ENCODE data around the gene CDT1.

CDT1 gene

DNA sequence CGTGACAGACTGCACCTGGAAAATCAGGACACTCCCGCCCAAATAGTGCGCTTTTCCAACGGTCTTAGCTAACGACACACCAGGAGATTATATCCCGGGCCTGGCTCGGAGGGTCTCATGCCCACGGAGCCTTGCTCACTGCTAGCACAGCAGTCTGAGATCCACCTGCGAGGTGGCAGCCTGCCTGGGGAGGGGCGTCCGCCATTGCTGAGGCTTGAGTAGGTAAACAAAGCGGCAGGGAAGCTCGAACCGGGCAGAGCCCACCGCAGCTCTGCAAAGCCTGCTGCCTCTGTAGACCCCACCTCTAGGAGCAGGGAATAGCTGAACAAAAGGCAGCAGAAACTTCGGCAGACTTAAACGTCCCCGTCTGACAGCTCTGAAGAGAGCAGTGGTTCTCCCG, 48.0 kb downstream of the CDT1 start:
- peaks cover 0 to 5% of the 10 kb centered on the region in 2 donors for H3K36me3 ChIP-seq (ENCODE audit: control insufficient read depth in 2 of 2, insufficient read depth in 2 of 2, low read length in 2 of 2)
- H3K27me3 ChIP-seq (ENCODE audit: control insufficient read depth in 1 of 2, insufficient read depth in 2 of 2, low read length in 2 of 2): no peaks in the 10 kb centered on the region
- no peak overlapping the region for H3K9ac ChIP-seq (ENCODE audit: low read length in 2 of 2)
- no peaks in the 10 kb centered on the region for H3K9me3 ChIP-seq (ENCODE audit: control insufficient read depth in 2 of 2, low read length in 2 of 2)
- H3K4me3 ChIP-seq (ENCODE audit: low read length in 2 of 2): no peak overlapping the region
- no peak overlapping the region for H3K27ac ChIP-seq (ENCODE audit: low read length)
- H3K4me1 ChIP-seq (ENCODE audit: control insufficient read depth, insufficient read depth, low read length): peaks cover 12% of the 10 kb centered on the region

DNA sequence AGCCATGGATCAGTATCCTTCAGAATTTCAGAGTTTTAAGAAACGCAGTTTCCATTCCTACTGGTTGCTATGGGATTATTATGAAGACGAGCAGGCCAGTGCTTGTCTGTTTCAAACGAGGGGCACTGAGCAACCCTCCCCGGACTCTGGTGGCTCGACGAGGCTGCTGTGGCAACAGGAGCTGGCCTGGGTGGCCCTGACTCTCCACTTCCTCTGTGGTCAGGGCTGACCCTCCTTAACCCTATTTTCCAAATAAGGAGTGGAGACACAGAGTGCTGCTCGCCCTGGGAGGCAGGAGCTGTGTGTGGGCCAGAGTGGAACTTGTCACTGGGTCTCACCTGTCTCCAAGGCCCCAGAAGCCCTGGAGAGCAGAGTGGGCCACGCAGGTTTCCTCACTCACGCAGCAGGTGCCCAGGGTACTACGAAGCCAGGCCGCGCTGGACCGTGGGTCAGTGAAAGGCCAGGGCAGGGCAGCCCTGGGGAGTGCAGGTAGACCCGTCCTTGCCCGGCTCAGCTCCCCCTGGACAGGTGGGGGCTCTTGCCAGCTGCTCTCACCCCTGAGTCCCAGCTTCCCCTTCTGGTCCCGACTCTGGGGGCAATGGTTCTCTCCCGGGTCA, 49.8 kb downstream of the CDT1 start:
- Histone ChIP-seq H3K36me3 (ENCODE audit: control insufficient read depth in 2 of 2, insufficient read depth in 2 of 2, low read length in 2 of 2) (peaks cover 0 to 5% of the 10 kb centered on the region in 2 donors), H3K4me3 (ENCODE audit: low read length in 2 of 2) (no peak overlapping the region), H3K9me3 (ENCODE audit: control insufficient read depth in 2 of 2, low read length in 2 of 2) (no peaks in the 10 kb centered on the region), H3K9ac (ENCODE audit: low read length in 2 of 2) (no peak overlapping the region), H3K27me3 (ENCODE audit: control insufficient read depth in 1 of 2, insufficient read depth in 2 of 2, low read length in 2 of 2) (no peaks in the 10 kb centered on the region), H3K27ac (ENCODE audit: low read length) (no peak overlapping the region), H3K4me1 (ENCODE audit: control insufficient read depth, insufficient read depth, low read length) (peaks cover 25% of the 10 kb centered on the region)

- Histone ChIP-seq H3K27ac (ENCODE audit: low read length) (no peak overlapping the region), H3K36me3 (ENCODE audit: control insufficient read depth in 2 of 2, insufficient read depth in 2 of 2, low read length in 2 of 2) (peaks cover 6 to 13% of the 10 kb centered on the region in 2 donors), H3K4me3 (ENCODE audit: low read length in 2 of 2) (no peak overlapping the region), H3K9me3 (ENCODE audit: control insufficient read depth in 2 of 2, low read length in 2 of 2) (no peaks in the 10 kb centered on the region), H3K27me3 (ENCODE audit: control insufficient read depth in 1 of 2, insufficient read depth in 2 of 2, low read length in 2 of 2) (no peaks in the 10 kb centered on the region), H3K4me1 (ENCODE audit: control insufficient read depth, insufficient read depth, low read length) (peaks cover 34% of the 10 kb centered on the region), H3K9ac (ENCODE audit: low read length in 2 of 2) (no peak overlapping the region)
Observed at GRCh38 chr16:88854306-88855111, 50.9 kb downstream of the CDT1 start.

- peaks cover 13 to 17% of the 10 kb centered on the region in 2 donors for H3K36me3 ChIP-seq (ENCODE audit: control insufficient read depth in 2 of 2, insufficient read depth in 2 of 2, low read length in 2 of 2)
Observed at GRCh38 chr16:88855176-88855575, 51.6 kb downstream of the CDT1 start.

GRCh38 chr16:88855736-88856121, 52.1 kb downstream of the CDT1 start:
- Histone ChIP-seq H3K27ac (ENCODE audit: low read length) (no peak overlapping the region), H3K9me3 (ENCODE audit: control insufficient read depth in 2 of 2, low read length in 2 of 2) (no peaks in the 10 kb centered on the region), H3K4me1 (ENCODE audit: control insufficient read depth, insufficient read depth, low read length) (peaks cover 35% of the 10 kb centered on the region), H3K4me3 (ENCODE audit: low read length in 2 of 2) (peak overlapping the region; percentile 43 to 76), H3K27me3 (ENCODE audit: control insufficient read depth in 1 of 2, insufficient read depth in 2 of 2, low read length in 2 of 2) (no peaks in the 10 kb centered on the region), H3K9ac (ENCODE audit: low read length in 2 of 2) (peak overlapping the region in 1 of 2 donors; percentile 15), H3K36me3 (ENCODE audit: control insufficient read depth in 2 of 2, insufficient read depth in 2 of 2, low read length in 2 of 2) (peaks cover 17 to 20% of the 10 kb centered on the region in 2 donors)

More at GRCh38 chr16:88855176-88855575, 51.6 kb downstream of the CDT1 start:
- no peak overlapping the region for H3K9ac ChIP-seq (ENCODE audit: low read length in 2 of 2)
- H3K27me3 ChIP-seq (ENCODE audit: control insufficient read depth in 1 of 2, insufficient read depth in 2 of 2, low read length in 2 of 2): no peaks in the 10 kb centered on the region
- no peak overlapping the region for H3K27ac ChIP-seq (ENCODE audit: low read length)
- no peak overlapping the region for H3K4me3 ChIP-seq (ENCODE audit: low read length in 2 of 2)
- no peaks in the 10 kb centered on the region for H3K9me3 ChIP-seq (ENCODE audit: control insufficient read depth in 2 of 2, low read length in 2 of 2)
- peaks cover 35% of the 10 kb centered on the region for H3K4me1 ChIP-seq (ENCODE audit: control insufficient read depth, insufficient read depth, low read length)

- Histone ChIP-seq H3K4me1 (ENCODE audit: control insufficient read depth, insufficient read depth, low read length) (peaks cover 35% of the 10 kb centered on the region), H3K36me3 (ENCODE audit: control insufficient read depth in 2 of 2, insufficient read depth in 2 of 2, low read length in 2 of 2) (peaks cover 19 to 22% of the 10 kb centered on the region in 2 donors), H3K27me3 (ENCODE audit: control insufficient read depth in 1 of 2, insufficient read depth in 2 of 2, low read length in 2 of 2) (no peaks in the 10 kb centered on the region), H3K9ac (ENCODE audit: low read length in 2 of 2) (peak overlapping the region; percentile 40 to 60), H3K27ac (ENCODE audit: low read length) (peak overlapping the region; percentile 64), H3K4me3 (ENCODE audit: low read length in 2 of 2) (peak overlapping the region; percentile 43 to 96), H3K9me3 (ENCODE audit: control insufficient read depth in 2 of 2, low read length in 2 of 2) (no peaks in the 10 kb centered on the region)
Observed at GRCh38 chr16:88856122-88856827, 52.7 kb downstream of the CDT1 start.

GRCh38 chr16:88856828-88857727, 53.5 kb downstream of the CDT1 start, which contains the start of the genes GALNS and TRAPPC2L:
TSS of gene GALNS (minus strand) at chr16:88856947. CDS start at chr16:88856877, 70 bp downstream.
TSS of gene TRAPPC2L (plus strand) at chr16:88857127. CDS start at chr16:88857151, 24 bp downstream.
- peak within 1 kb of the TSS; percentile 77 to 96 for H3K4me3 ChIP-seq (ENCODE audit: low read length in 2 of 2)
- peak within 1 kb of the TSS; percentile 74 to 81 for H3K9ac ChIP-seq (ENCODE audit: low read length in 2 of 2)
- H3K36me3 ChIP-seq (ENCODE audit: control insufficient read depth in 2 of 2, insufficient read depth in 2 of 2, low read length in 2 of 2): peaks cover 21 to 24% of the 10 kb centered on the region in 2 donors
- no peaks in the 10 kb centered on the region for H3K27me3 ChIP-seq (ENCODE audit: control insufficient read depth in 1 of 2, insufficient read depth in 2 of 2, low read length in 2 of 2)
- H3K27ac ChIP-seq (ENCODE audit: low read length): peak within 1 kb of the TSS; percentile 64
- no peaks in the 10 kb centered on the region for H3K9me3 ChIP-seq (ENCODE audit: control insufficient read depth in 2 of 2, low read length in 2 of 2)
- peaks cover 35% of the 10 kb centered on the region for H3K4me1 ChIP-seq (ENCODE audit: control insufficient read depth, insufficient read depth, low read length)

DNA sequence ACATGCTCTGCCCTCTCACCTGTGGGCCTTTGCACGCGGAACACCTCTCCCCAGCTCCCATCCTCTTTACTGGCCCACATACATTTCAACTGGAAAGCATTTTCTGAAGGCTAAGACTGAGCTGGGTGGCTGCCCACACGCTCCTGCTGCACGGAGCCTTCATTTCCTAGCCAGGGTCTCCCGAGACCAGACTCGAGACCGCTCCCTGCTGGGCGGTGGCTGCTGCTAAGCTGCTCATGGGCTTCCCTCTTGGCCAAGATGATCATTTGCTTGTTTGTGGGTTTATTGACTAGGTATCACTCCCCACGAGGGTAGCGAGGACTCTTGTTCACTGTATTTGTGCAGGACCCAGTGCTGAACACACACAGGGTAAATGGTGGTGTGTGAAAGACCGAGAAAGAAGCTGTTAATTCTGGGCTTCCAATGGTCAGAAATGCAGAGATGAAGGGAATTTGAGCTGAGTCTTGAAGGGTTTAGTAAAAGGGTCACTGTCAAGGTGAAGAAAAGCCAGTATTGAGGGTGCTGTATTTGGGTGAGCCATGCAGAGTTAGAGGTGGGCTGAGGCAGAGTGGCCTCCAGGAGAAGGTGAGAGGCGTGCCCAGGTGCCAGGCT, 54.2 kb downstream of the CDT1 start:
- peaks cover 27 to 30% of the 10 kb centered on the region in 2 donors for H3K36me3 ChIP-seq (ENCODE audit: control insufficient read depth in 2 of 2, insufficient read depth in 2 of 2, low read length in 2 of 2)
- H3K27ac ChIP-seq (ENCODE audit: low read length): peak overlapping the region; percentile 64
- no peaks in the 10 kb centered on the region for H3K9me3 ChIP-seq (ENCODE audit: control insufficient read depth in 2 of 2, low read length in 2 of 2)
- H3K27me3 ChIP-seq (ENCODE audit: control insufficient read depth in 1 of 2, insufficient read depth in 2 of 2, low read length in 2 of 2): no peaks in the 10 kb centered on the region
- peaks cover 35% of the 10 kb centered on the region for H3K4me1 ChIP-seq (ENCODE audit: control insufficient read depth, insufficient read depth, low read length)
- H3K4me3 ChIP-seq (ENCODE audit: low read length in 2 of 2): peak overlapping the region; percentile 77 to 96
- H3K9ac ChIP-seq (ENCODE audit: low read length in 2 of 2): peak overlapping the region; percentile 74 to 81

Measured in stomach smooth muscle (tissue), 2 donors.